Measurements from ENCODE around the gene SULT2B1.
"Not testable (repeated sequence)": the region's sequence is repeated elsewhere in the genome, so short reads cannot be mapped to it uniquely, and the experiment has no call there.

Gene SULT2B1

GRCh38 chr19:48556825-48557224, 4.9 kb downstream of the SULT2B1 start:
- no peak for DNase-seq

- no peak for DNase-seq
These were observed 6.2 kb downstream of the SULT2B1 start for GRCh38 chr19:48558018-48558684.

- no peak for DNase-seq
These were observed 8.1 kb downstream of the SULT2B1 start for GRCh38 chr19:48560095-48560530.

- no peak for DNase-seq
These were observed 9.4 kb downstream of the SULT2B1 start for GRCh38 chr19:48561412-48561811.

GRCh38 chr19:48565090-48565489, 13.1 kb downstream of the SULT2B1 start:
- no peak for DNase-seq

- peak in 43 of 56 donors; percentile 2 to 74 (median 29) for DNase-seq
These were observed 16.4 kb downstream of the SULT2B1 start for GRCh38 chr19:48568345-48568886.

- no peak for DNase-seq
These were observed 17.8 kb downstream of the SULT2B1 start for GRCh38 chr19:48569814-48570213.

- no peak for DNase-seq
These were observed 19.6 kb downstream of the SULT2B1 start for GRCh38 chr19:48571378-48572162.

GRCh38 chr19:48573163-48573505, 21.2 kb downstream of the SULT2B1 start:
- DNase-seq, result no peak

- DNase-seq, result no peak
These were observed 24.1 kb downstream of the SULT2B1 start for GRCh38 chr19:48575931-48576622.

GRCh38 chr19:48577908-48578307, 25.9 kb downstream of the SULT2B1 start:
- not testable (repeated sequence) for DNase-seq

- no peak for DNase-seq
These were observed 26.9 kb downstream of the SULT2B1 start for GRCh38 chr19:48578891-48579290.

GRCh38 chr19:48582168-48582567, 30.2 kb downstream of the SULT2B1 start:
- DNase-seq, result no peak

- no peak for DNase-seq
These were observed 35.4 kb downstream of the SULT2B1 start for GRCh38 chr19:48587387-48587786.

- DNase-seq, result peak in 54 of 56 donors; percentile 9 to 96 (median 64)
These were observed 36.9 kb downstream of the SULT2B1 start for GRCh38 chr19:48588670-48589401.

GRCh38 chr19:48591021-48591420, 39.0 kb downstream of the SULT2B1 start:
- DNase-seq, result no peak

- DNase-seq, result no peak
These were observed 43.2 kb downstream of the SULT2B1 start for GRCh38 chr19:48595171-48595570.

- no peak for DNase-seq
These were observed 43.9 kb downstream of the SULT2B1 start for GRCh38 chr19:48595833-48596232.

GRCh38 chr19:48596237-48596636, 44.3 kb downstream of the SULT2B1 start:
- DNase-seq, result no peak

- no peak for DNase-seq
These were observed 44.9 kb downstream of the SULT2B1 start for GRCh38 chr19:48596679-48597465.
